ENCODE results near the gene RAB4A. TPM values are rescaled to one million over a fixed set of nuclear protein-coding genes. Genes with fewer than 3 reads are reported as not detected.

The RAB4A gene, protein sequence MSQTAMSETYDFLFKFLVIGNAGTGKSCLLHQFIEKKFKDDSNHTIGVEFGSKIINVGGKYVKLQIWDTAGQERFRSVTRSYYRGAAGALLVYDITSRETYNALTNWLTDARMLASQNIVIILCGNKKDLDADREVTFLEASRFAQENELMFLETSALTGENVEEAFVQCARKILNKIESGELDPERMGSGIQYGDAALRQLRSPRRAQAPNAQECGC
- total RNA-seq (2022; extraction: Qiagen RNA extraction), result 44.0 to 54.6 TPM (median 49.9 TPM) in 5 replicates

DNA sequence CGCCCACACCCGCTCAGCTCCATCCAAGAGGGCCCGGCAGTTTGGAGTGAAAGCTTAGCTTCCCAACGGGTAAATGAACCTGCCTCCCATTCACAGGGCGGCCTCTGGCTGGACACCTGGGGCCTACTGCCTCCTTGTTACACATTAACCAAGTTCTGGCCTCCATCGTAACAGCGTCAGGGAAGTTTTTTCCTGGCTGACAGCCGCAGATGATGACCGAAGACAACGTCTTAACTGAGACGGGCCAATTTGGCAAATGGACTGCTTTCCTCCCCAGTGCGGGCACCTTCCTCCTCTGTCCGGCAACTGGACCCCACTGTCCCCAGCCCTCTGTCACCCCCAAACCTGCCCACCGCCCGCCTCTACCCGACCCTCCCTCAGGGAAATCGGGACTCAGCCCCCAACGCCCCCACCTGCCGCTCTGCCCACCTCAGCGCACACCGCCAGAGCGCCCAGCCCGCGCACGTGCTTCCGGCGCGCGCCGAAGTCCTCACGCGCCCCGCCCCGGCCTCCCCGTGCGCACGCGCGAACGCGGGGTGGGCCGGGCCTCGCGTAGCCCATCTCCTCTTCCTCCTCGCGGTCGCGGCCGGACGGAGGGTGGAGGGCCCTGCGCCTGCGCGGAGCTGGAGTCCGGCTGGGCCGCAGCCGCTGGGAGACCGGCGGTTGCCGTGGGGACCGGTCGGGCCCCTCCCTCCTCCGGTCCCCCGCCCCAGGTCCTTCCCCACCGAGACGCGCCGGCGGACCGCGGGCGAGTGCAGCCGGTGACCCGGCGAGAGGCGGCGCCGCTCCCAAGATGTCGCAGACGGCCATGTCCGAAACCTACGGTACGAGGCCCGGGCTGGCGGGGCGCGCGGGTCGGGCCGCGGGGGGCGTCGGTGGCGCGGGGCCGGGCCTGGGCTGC is at the start of gene RAB4A:
RAB4A (plus strand) TSS at position 565 of the 901 bp plus-strand sequence; CDS start at position 794, 229 bp downstream.

DNA sequence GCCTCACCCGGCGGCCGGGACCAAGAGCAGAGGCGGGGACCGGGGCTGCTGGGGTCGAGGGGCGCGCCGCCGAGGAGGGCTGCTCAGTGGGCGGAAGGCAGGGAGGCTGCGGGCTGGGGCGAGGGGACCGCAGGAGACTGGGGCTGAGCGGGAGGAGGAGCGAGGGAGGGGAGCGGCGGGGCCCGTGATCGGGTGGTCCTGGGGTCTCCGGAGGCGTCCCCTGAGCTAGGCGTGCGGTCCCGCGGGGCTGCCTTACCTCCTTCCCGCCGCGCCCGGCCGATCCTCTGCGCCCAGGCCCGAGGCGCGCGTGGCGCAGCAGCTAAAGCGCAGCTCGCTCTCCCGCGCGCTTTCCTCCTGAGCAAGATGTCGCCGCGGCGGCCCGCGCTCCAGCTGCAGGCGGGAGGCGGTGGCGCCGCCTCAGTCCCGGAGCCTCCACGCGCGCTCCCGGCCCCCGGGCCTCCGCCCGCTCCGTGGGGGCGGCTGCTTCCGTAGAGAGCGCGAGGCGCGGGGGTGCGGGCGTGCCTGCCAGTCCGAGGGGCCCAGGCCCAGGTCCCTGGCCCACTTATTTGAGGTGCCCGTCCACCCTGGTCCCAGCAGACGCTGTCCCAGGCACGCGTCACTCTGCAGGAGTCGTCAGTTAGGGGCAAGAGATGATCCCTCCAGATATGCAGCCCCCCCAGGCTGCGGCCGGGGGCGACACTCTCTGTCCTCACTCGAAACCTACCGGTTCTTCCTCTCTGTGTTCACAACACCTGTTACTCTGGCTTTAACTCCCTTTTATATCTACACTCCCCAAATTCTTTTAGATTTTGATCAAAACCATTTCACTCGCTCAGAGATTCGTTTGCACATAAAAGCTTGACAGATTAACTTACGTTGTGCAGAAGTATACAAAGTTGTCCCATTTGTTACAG is 72.0 kb downstream of the RAB4A start, which contains the start of gene CCSAP:
CCSAP (minus strand) TSS at position 392 of the 914 bp plus-strand sequence. CDS start 582 bp downstream, outside the sequence.

Other genes with a start within 250 kb of the RAB4A start
- gene CCSAP, start 71.9 kb downstream of the RAB4A start, total RNA-seq (2022; extraction: Qiagen RNA extraction), result 5.1 to 6.2 TPM (median 5.7 TPM) in 5 replicates
- 0.12 TPM in 2 of 5 replicates, not detected in the others for gene ACTA1, start 163.0 kb downstream of the RAB4A start, total RNA-seq (2022; extraction: Qiagen RNA extraction)
- gene NUP133, start 237.2 kb downstream of the RAB4A start, total RNA-seq (2022; extraction: Qiagen RNA extraction), result 16.5 to 23.3 TPM (median 20.9 TPM) in 5 replicates

Data from A549 treated with Mapracorat at 1 μM for 4 hours (cell line).